PC-9 (cell line): ENCODE results near the gene SLC22A1. TPM values are rescaled to one million over a fixed set of nuclear protein-coding genes. Genes with fewer than 3 reads are reported as not detected.

Source experiments
- BruUV-seq: library from RNA; stranded (reverse); fragments of 400-500 nt; replicated peaks from 2 replicates; lab custom pipeline; 2021; lab: Mats Ljungman, UMichigan
- CTCF ChIA-PET: fragments of 300-600 bp; sonication (Branson Sonifier 250); formaldehyde crosslinking; loops from one replicate; lab custom pipeline; 2022; ENCODE audit warnings: antibody characterized with exemption; lab: Charles Lee
- POLR2A ChIA-PET: fragments of 300-600 bp; sonication (Branson Sonifier 250); formaldehyde crosslinking; loops from one replicate; lab custom pipeline; 2022; ENCODE audit warnings: antibody characterized with exemption; ENCODE audit not compliant: unreplicated experiment; lab: Charles Lee
- DNase-seq, 2 experiments: peaks; one replicate each; pipeline versions ENCODE4 v3.0.0 to v3.0.0-alpha.2; 2015 to 2022; ENCODE audit warnings: mixed read lengths in 1 of 2
- H2AFZ ChIP-seq: fragments of 200-600 bp; sonication (generic); 2 replicates; pipeline ENCODE4 v1.8.1; 2017; ENCODE audit warnings: antibody characterized with exemption
- H3F3A ChIP-seq: fragments of 200-600 bp; sonication (generic); 2 replicates; pipeline ENCODE4 v1.8.1; 2017; ENCODE audit warnings: antibody characterized with exemption, mild to moderate bottlenecking, low read depth; ENCODE audit not compliant: insufficient read depth
- H3K27ac ChIP-seq: fragments of 200-600 bp; sonication (generic); 2 replicates; pipeline ENCODE4 v1.6.1; 2016; ENCODE audit warnings: mixed run types
- H3K27me3 ChIP-seq: fragments of 200-600 bp; sonication (generic); 2 replicates; pipeline ENCODE4 v1.6.1; 2016; ENCODE audit warnings: low read depth, mixed run types; ENCODE audit not compliant: insufficient read depth
- H3K36me3 ChIP-seq: fragments of 200-600 bp; sonication (generic); 2 replicates; pipeline ENCODE4 v1.6.1; 2016; ENCODE audit warnings: low read depth, mixed run types
- H3K4me1 ChIP-seq: fragments of 200-600 bp; sonication (generic); replicated peaks from 2 replicates; pipeline ENCODE4 v1.6.1; 2016; ENCODE audit warnings: mixed run types; ENCODE audit not compliant: insufficient read depth
- H3K4me2 ChIP-seq: fragments of 200-600 bp; sonication (generic); 2 replicates; pipeline ENCODE4 v1.6.1; 2017; ENCODE audit warnings: mixed run types
- H3K4me3 ChIP-seq: fragments of 200-600 bp; sonication (generic); 2 replicates; pipeline ENCODE4 v1.6.1; 2016; ENCODE audit warnings: mixed run types
- H3K79me2 ChIP-seq: fragments of 200-600 bp; sonication (generic); 2 replicates; pipeline ENCODE4 v1.6.1; 2017; ENCODE audit warnings: low read depth, mixed run types
- H3K9me2 ChIP-seq: fragments of 200-600 bp; sonication (generic); 2 replicates; pipeline ENCODE4 v1.8.1; 2017; ENCODE audit warnings: mild to moderate bottlenecking; ENCODE audit not compliant: insufficient read depth
- H3K9me3 ChIP-seq: fragments of 200-600 bp; sonication (generic); 2 replicates; pipeline ENCODE4 v1.8.1; 2016; ENCODE audit warnings: low read depth; ENCODE audit not compliant: insufficient read depth
- H4K20me1 ChIP-seq: fragments of 200-600 bp; sonication (generic); 2 replicates; pipeline ENCODE4 v1.8.1; 2017; ENCODE audit not compliant: insufficient read depth
- EZH2 ChIP-seq: fragments of 200-600 bp; sonication (generic); IDR thresholded peaks from 2 replicates; pipeline ENCODE4 v1.8.0; 2017; ENCODE audit warnings: antibody characterized with exemption, low read depth
- intact Hi-C: fragments of 100-400 bp; cut with micrococcal nuclease; formaldehyde crosslinking; loops from one replicate; pipeline ENCODE4 v1.10.0; 2022; ENCODE audit not compliant: unreplicated experiment
- total RNA-seq: library from RNA; stranded (reverse); gene quantifications from 2 replicates; pipeline ENCODE4 v1.2.3, GENCODE V29; 2021
- TF ChIP-seq, protein P1 (sequence below): fragments of 200-600 bp; sonication (generic); conservative IDR thresholded peaks from 2 replicates; pipeline ENCODE4 v1.6.1; 2017; ENCODE audit warnings: mixed run types, antibody characterized with exemption, mild to moderate bottlenecking, moderate library complexity

The SLC22A1 gene
- total RNA-seq, 1 experiment from 2014 or later: not detected

DNA sequence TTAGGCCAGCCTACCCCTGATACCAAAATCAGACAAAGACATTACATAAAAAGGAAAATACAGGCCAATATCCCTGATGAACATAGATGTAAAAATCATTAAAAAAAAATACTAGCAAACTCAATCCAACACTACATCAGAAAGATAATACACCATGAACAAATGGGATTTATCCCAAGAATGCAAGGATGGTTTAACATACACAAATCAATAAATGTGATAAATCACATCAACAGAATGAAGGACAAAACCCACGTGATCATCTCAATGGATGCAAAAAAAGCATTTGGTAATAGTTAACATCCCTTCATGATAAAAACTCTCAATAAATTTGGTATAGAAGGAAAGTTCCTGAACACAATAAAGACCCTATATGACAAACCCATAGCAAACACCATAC lies 73.2 kb downstream of the SLC22A1 start:
- Histone ChIP-seq H4K20me1 (no peaks in the 10 kb centered on the region), H2AFZ (no peak overlapping the region), H3K4me3 (no peak overlapping the region), H3K4me2 (no peak overlapping the region), H3K9me3 (no peaks in the 10 kb centered on the region), H3K27ac (no peak overlapping the region), H3K27me3 (no peaks in the 10 kb centered on the region), H3K79me2 (no peaks in the 10 kb centered on the region), H3F3A (no peaks in the 10 kb centered on the region), H3K36me3 (no peaks in the 10 kb centered on the region), H3K9me2 (no peaks in the 10 kb centered on the region), H3K4me1 (no peaks in the 10 kb centered on the region)
- POLR2A ChIA-PET: no interaction called here
- CTCF ChIA-PET: no interaction called here
- BruUV-seq: no TSS peak
- intact Hi-C loops: no loop called here
- TF ChIP-seq, protein P1, sequence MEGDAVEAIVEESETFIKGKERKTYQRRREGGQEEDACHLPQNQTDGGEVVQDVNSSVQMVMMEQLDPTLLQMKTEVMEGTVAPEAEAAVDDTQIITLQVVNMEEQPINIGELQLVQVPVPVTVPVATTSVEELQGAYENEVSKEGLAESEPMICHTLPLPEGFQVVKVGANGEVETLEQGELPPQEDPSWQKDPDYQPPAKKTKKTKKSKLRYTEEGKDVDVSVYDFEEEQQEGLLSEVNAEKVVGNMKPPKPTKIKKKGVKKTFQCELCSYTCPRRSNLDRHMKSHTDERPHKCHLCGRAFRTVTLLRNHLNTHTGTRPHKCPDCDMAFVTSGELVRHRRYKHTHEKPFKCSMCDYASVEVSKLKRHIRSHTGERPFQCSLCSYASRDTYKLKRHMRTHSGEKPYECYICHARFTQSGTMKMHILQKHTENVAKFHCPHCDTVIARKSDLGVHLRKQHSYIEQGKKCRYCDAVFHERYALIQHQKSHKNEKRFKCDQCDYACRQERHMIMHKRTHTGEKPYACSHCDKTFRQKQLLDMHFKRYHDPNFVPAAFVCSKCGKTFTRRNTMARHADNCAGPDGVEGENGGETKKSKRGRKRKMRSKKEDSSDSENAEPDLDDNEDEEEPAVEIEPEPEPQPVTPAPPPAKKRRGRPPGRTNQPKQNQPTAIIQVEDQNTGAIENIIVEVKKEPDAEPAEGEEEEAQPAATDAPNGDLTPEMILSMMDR: no peak
- TF ChIP-seq EZH2: no peak
- no peak for DNase-seq

DNA sequence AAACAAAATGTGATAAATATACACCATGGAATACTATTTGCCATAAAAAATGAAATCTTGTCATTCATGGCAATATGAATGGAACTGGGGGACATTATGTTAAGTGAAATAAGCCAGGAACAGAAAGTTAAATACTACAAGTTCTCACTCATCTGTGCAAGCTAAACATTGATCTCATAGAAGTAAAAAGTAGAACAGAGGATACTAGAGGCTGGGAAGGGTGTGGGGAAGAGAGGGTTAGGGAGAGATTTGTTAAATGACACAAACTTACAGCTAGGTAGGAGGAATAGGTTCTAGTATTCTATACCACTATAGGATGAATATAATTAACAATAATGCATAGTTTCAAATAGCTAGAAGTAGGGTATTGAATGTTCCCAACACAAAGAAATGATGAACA lies 76.0 kb downstream of the SLC22A1 start:
- H3K9me2 ChIP-seq: no peaks in the 10 kb centered on the region
- H3K36me3 ChIP-seq: no peaks in the 10 kb centered on the region
- intact Hi-C loops: no loop called here
- TF ChIP-seq, protein P1: no peak
- no peak for TF ChIP-seq EZH2
- no peak overlapping the region for H3K4me2 ChIP-seq
- H2AFZ ChIP-seq: no peak overlapping the region
- H3K9me3 ChIP-seq: no peaks in the 10 kb centered on the region
- no peak for DNase-seq
- H3K4me3 ChIP-seq: no peak overlapping the region
- no peaks in the 10 kb centered on the region for H3F3A ChIP-seq
- H3K4me1 ChIP-seq: no peaks in the 10 kb centered on the region
- POLR2A ChIA-PET: no interaction called here
- CTCF ChIA-PET: no interaction called here
- no peaks in the 10 kb centered on the region for H3K27me3 ChIP-seq
- H3K27ac ChIP-seq: no peak overlapping the region
- H4K20me1 ChIP-seq: no peaks in the 10 kb centered on the region
- BruUV-seq: no TSS peak
- no peaks in the 10 kb centered on the region for H3K79me2 ChIP-seq

DNA sequence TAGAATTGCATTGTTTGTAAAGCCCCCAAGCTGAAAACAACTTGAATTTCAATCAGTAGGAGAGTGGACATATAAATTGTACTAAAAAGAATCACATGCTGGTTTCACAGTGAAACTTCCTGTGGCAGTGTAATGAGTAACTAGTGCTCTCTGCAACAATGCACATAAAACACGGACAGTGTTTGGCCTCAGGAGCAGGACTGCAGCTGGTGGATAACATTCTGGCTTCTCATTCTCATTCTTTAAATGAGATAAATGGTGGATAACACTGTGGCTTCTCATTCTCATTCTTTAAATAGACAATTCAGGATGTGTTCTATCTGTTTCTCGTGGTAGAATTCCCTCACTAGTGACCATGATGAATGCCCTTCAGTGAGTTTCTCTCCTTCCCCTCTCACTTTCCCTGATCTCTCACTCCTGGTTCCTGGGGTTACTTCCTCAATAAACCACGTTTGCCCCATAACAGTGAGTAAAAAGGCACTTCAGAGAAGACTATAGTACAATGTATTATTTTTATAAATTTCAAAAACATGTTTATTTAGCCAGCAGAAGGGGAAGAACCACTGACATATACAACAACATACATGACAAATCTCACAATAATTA lies 77.1 kb downstream of the SLC22A1 start:
- ChIA-PET CTCF (no interaction called here), POLR2A (no interaction called here)
- no peak overlapping the region for H3K4me3 ChIP-seq
- no peaks in the 10 kb centered on the region for H3K27me3 ChIP-seq
- H3K4me1 ChIP-seq: no peaks in the 10 kb centered on the region
- no peak overlapping the region for H2AFZ ChIP-seq
- H3K36me3 ChIP-seq: no peaks in the 10 kb centered on the region
- BruUV-seq: no TSS peak
- H3K27ac ChIP-seq: no peak overlapping the region
- H3K9me2 ChIP-seq: no peaks in the 10 kb centered on the region
- no peaks in the 10 kb centered on the region for H3K79me2 ChIP-seq
- intact Hi-C loops: no loop called here
- H3F3A ChIP-seq: no peaks in the 10 kb centered on the region
- no peak for DNase-seq
- H3K4me2 ChIP-seq: no peak overlapping the region
- TF ChIP-seq EZH2: no peak
- TF ChIP-seq, protein P1: no peak
- no peaks in the 10 kb centered on the region for H3K9me3 ChIP-seq
- no peaks in the 10 kb centered on the region for H4K20me1 ChIP-seq
